ENCODE measurements around the gene AMHR2.
"Not testable (repeated sequence)": the region's sequence is repeated elsewhere in the genome, so short reads cannot be mapped to it uniquely, and the experiment has no call there.

Gene AMHR2

GRCh38 chr12:53415752-53416389 is 7.8 kb upstream of the AMHR2 start:
- not testable (repeated sequence) for DNase-seq

- DNase-seq, result not testable (repeated sequence)
These were observed 6.3 kb upstream of the AMHR2 start for GRCh38 chr12:53417291-53417816.

- DNase-seq, result no peak
These were observed 5.4 kb upstream of the AMHR2 start for GRCh38 chr12:53418221-53418620.

- DNase-seq, result no peak
These were observed 3.9 kb upstream of the AMHR2 start for GRCh38 chr12:53419756-53420155.

GRCh38 chr12:53422247-53422646 is 1.4 kb upstream of the AMHR2 start:
- not testable (repeated sequence) for DNase-seq

- DNase-seq, result no peak
These were observed 1.2 kb downstream of the AMHR2 start for GRCh38 chr12:53424626-53425514.

GRCh38 chr12:53425515-53426150 is 2.0 kb downstream of the AMHR2 start:
- DNase-seq, result no peak

GRCh38 chr12:53427905-53428594 is 4.4 kb downstream of the AMHR2 start:
- DNase-seq, result peak; percentile 61

- DNase-seq, result no peak
These were observed 5.1 kb downstream of the AMHR2 start for GRCh38 chr12:53428741-53429140.

- no peak for DNase-seq
These were observed 6.5 kb downstream of the AMHR2 start for GRCh38 chr12:53430116-53430515.

- DNase-seq, result no peak
These were observed 7.5 kb downstream of the AMHR2 start for GRCh38 chr12:53431187-53431586.

GRCh38 chr12:53435326-53435725 is 11.7 kb downstream of the AMHR2 start:
- DNase-seq, result not testable (repeated sequence)

GRCh38 chr12:53439582-53439981 is 15.9 kb downstream of the AMHR2 start:
- DNase-seq, result not testable (repeated sequence)

- peak; percentile 97 for DNase-seq
These were observed 17.6 kb downstream of the AMHR2 start, which contains the start of gene PRR13 for GRCh38 chr12:53441040-53441833. Gene PRR13 (plus strand): TSS chr12:53441734. CDS start chr12:53442715, 981 bp downstream.

- DNase-seq, result no peak
These were observed 20.3 kb downstream of the AMHR2 start for GRCh38 chr12:53443955-53444354.

GRCh38 chr12:53444593-53445325 is 21.1 kb downstream of the AMHR2 start:
- not testable (repeated sequence) for DNase-seq

GRCh38 chr12:53450936-53451335 is 27.3 kb downstream of the AMHR2 start:
- DNase-seq, result no peak

- DNase-seq, result peak; percentile 97
These were observed 28.1 kb downstream of the AMHR2 start, which contains the start of gene PCBP2 for GRCh38 chr12:53451661-53452158. Gene PCBP2 (plus strand): TSS chr12:53452102. CDS start chr12:53454801, 2,699 bp downstream.

GRCh38 chr12:53452159-53453077 is 28.8 kb downstream of the AMHR2 start:
- DNase-seq, result peak; percentile 88

Data from activated CD8-positive, alpha-beta memory T cell treated with anti-CD3 and anti-CD28 coated beads, Interleukin-2, amount 50 U/mL, for 48 hours (primary cell).